Glutamatergic neuron (in vitro differentiated cells): ENCODE data around the gene PCDH9. TPM values are rescaled to one million over a fixed set of nuclear protein-coding genes. Genes with fewer than 3 reads are reported as not detected.

Experiments
- DNase-seq: peaks from one replicate; pipeline ENCODE4 v3.0.0; 2022
- H3K27ac Mint-ChIP-seq: one replicate; pipeline ENCODE4 v1.8.0; 2020; ENCODE audit warnings: mild to moderate bottlenecking, mixed read lengths, inconsistent platforms; ENCODE audit not compliant: unreplicated experiment
- H3K27me3 Mint-ChIP-seq: one replicate; pipeline ENCODE4 v1.8.0; 2020; ENCODE audit warnings: mild to moderate bottlenecking, moderate library complexity, mixed read lengths, inconsistent platforms; ENCODE audit not compliant: unreplicated experiment
- H3K36me3 Mint-ChIP-seq: one replicate; pipeline ENCODE4 v1.8.0; 2020; ENCODE audit warnings: mild to moderate bottlenecking, mixed read lengths, inconsistent platforms; ENCODE audit not compliant: unreplicated experiment
- H3K4me1 Mint-ChIP-seq: one replicate; pipeline ENCODE4 v1.8.0; 2020; ENCODE audit warnings: mild to moderate bottlenecking, low read depth, mixed read lengths, inconsistent platforms; ENCODE audit not compliant: unreplicated experiment
- H3K4me3 Mint-ChIP-seq: one replicate; pipeline ENCODE4 v1.8.0; 2020; ENCODE audit warnings: mild to moderate bottlenecking, mixed read lengths, inconsistent platforms; ENCODE audit not compliant: unreplicated experiment
- H3K9me3 Mint-ChIP-seq: one replicate; pipeline ENCODE4 v1.8.0; 2020; ENCODE audit warnings: mild to moderate bottlenecking, moderate library complexity, mixed read lengths, inconsistent platforms; ENCODE audit not compliant: unreplicated experiment
- CTCF ChIP-seq: fragments of 200-600 bp; sonication (generic); IDR thresholded peaks from one replicate; pipeline ENCODE4 v1.5.0; 2021; ENCODE audit not compliant: partially characterized antibody, unreplicated experiment
- total RNA-seq: library from RNA; stranded (reverse); fragmentation: NEBNext Ultra II Directional; extraction: Animal tissue kit (Norgen Biotek cat#: 25700); gene quantifications from one replicate; pipeline ENCODE4 v1.2.1, GENCODE V29; 2021; ENCODE audit not compliant: unreplicated experiment

The PCDH9 gene
- total RNA-seq, 1 donor from 2014 or later: 43.3 TPM

GRCh38 chr13:66663206-66663605 lies 566.9 kb downstream of the PCDH9 start:
- peaks cover 2% of the 10 kb centered on the region for H3K27me3 Mint-ChIP-seq
- DNase-seq: no peak
- H3K4me3 Mint-ChIP-seq: no peak overlapping the region
- H3K4me1 Mint-ChIP-seq: peaks cover 11% of the 10 kb centered on the region
- H3K9me3 Mint-ChIP-seq: no peaks in the 10 kb centered on the region
- no peaks in the 10 kb centered on the region for H3K36me3 Mint-ChIP-seq
- no peak for TF ChIP-seq CTCF
- H3K27ac Mint-ChIP-seq: no peak overlapping the region

- no peak for DNase-seq
- Mint-ChIP-seq H3K27ac (no peak overlapping the region), H3K27me3 (peaks cover 2% of the 10 kb centered on the region), H3K4me1 (peaks cover 19% of the 10 kb centered on the region), H3K4me3 (no peak overlapping the region), H3K36me3 (no peaks in the 10 kb centered on the region), H3K9me3 (no peaks in the 10 kb centered on the region)
- no peak for TF ChIP-seq CTCF
Observed at GRCh38 chr13:66661336-66661735, 568.8 kb downstream of the PCDH9 start.

GRCh38 chr13:66660468-66660813 lies 569.7 kb downstream of the PCDH9 start:
- Mint-ChIP-seq H3K4me1 (peaks cover 19% of the 10 kb centered on the region), H3K27ac (no peak overlapping the region), H3K4me3 (no peak overlapping the region), H3K9me3 (no peaks in the 10 kb centered on the region), H3K27me3 (peaks cover 2% of the 10 kb centered on the region), H3K36me3 (no peaks in the 10 kb centered on the region)
- TF ChIP-seq CTCF: no peak
- DNase-seq: no peak

GRCh38 chr13:66659701-66660467 lies 570.3 kb downstream of the PCDH9 start:
- no peaks in the 10 kb centered on the region for H3K36me3 Mint-ChIP-seq
- H3K4me1 Mint-ChIP-seq: peaks cover 19% of the 10 kb centered on the region
- no peak overlapping the region for H3K27ac Mint-ChIP-seq
- H3K27me3 Mint-ChIP-seq: peaks cover 2% of the 10 kb centered on the region
- no peaks in the 10 kb centered on the region for H3K9me3 Mint-ChIP-seq
- no peak for DNase-seq
- H3K4me3 Mint-ChIP-seq: no peak overlapping the region
- TF ChIP-seq CTCF: no peak

GRCh38 chr13:66659286-66659685 lies 570.9 kb downstream of the PCDH9 start:
- Mint-ChIP-seq H3K9me3 (no peaks in the 10 kb centered on the region), H3K27me3 (no peaks in the 10 kb centered on the region), H3K4me1 (peaks cover 19% of the 10 kb centered on the region), H3K36me3 (no peaks in the 10 kb centered on the region), H3K4me3 (no peak overlapping the region), H3K27ac (no peak overlapping the region)
- TF ChIP-seq CTCF: no peak
- no peak for DNase-seq
